ENCODE measurements around the gene MAML3.

- TF ChIP-seq GATA2 (IDR thresholded peaks at IDR 0.05; ENCODE audit: low read depth, low read length) (no peak), GATA3 (IDR thresholded peaks at IDR 0.05; ENCODE audit: low read depth, low read length) (no peak)
These were observed 106.9 kb downstream of the MAML3 start for GRCh38 chr4:140047017-140047640.
